Right lobe of liver (tissue), 4 donors: ENCODE results near the gene ADCY3.

Experiments used
- CTCF ChIP-seq, 4 donors: fragments of 200-600 bp in 3 of 4; fragments of 450-650 bp in 1 of 4; IDR thresholded peaks; one replicate each; pipeline versions ENCODE4 v1.5.1 to v1.8.0; 2016 to 2022; ENCODE audit warnings: antibody characterized with exemption in 4 of 4, mild to moderate bottlenecking in 2 of 4
- POLR2A ChIP-seq: fragments of 450-650 bp; IDR thresholded peaks from one replicate; pipeline ENCODE4 v1.6.1; 2017; ENCODE audit warnings: antibody characterized with exemption, mild to moderate bottlenecking
- donor health status: DM: no; HTN: no; CAD: no.
- donor health status: DM: no; HTN: no; CAD: no.
- donor health status: DM: no; HTN: yes; CAD: no.

GRCh38 chr2:24888177-24888576 is 31.9 kb downstream of the ADCY3 start:
- TF ChIP-seq CTCF (IDR thresholded peaks at IDR 0.05), result no peak
- no peak for TF ChIP-seq POLR2A
